Subcutaneous abdominal adipose tissue (tissue), 5 donors: Measurements from ENCODE around the gene ZNF526.
A peak's percentile ranks its signal among the peaks of the same experiment; 100 is the strongest.

Experiments
- H3K27ac ChIP-seq: one replicate; pipeline ENCODE4 v1.7.0; 2013; ENCODE audit warnings: low read depth, mild to moderate bottlenecking, inconsistent platforms, low read length, moderate library complexity
- H3K27me3 ChIP-seq, 5 donors: one replicate each; pipeline ENCODE4 v1.7.0; 2013; ENCODE audit warnings: low read length in 5 of 5, inconsistent platforms in 1 of 5; ENCODE audit not compliant: control insufficient read depth in 5 of 5, insufficient read depth in 4 of 5
- H3K36me3 ChIP-seq, 5 donors: one replicate each; pipeline ENCODE4 v1.7.0; 2013; ENCODE audit warnings: low read length in 5 of 5; ENCODE audit not compliant: control insufficient read depth in 5 of 5, insufficient read depth in 5 of 5
- H3K4me1 ChIP-seq, 5 donors: one replicate each; pipeline ENCODE4 v1.7.0; 2013; ENCODE audit warnings: low read length in 5 of 5, mild to moderate bottlenecking in 3 of 5, moderate library complexity in 1 of 5; ENCODE audit not compliant: control insufficient read depth in 5 of 5, insufficient read depth in 5 of 5
- H3K4me3 ChIP-seq, 5 donors: one replicate each; pipeline ENCODE4 v1.7.0; 2013; ENCODE audit warnings: low read length in 5 of 5, low read depth in 1 of 5
- H3K9ac ChIP-seq, 5 donors: one replicate each; pipeline ENCODE4 v1.7.0; 2013; ENCODE audit warnings: low read length in 5 of 5, mild to moderate bottlenecking in 4 of 5, moderate library complexity in 3 of 5
- H3K9me3 ChIP-seq, 5 donors: one replicate each; pipeline ENCODE4 v1.7.0; 2013; ENCODE audit warnings: low read length in 5 of 5; ENCODE audit not compliant: control insufficient read depth in 5 of 5
- donor health status: healthy.
- donor health status: healthy.
- donor health status: healthy.
- donor health status: healthy.
- donor health status: healthy.

The ZNF526 gene

GRCh38 chr19:42176990-42177685 lies 43.0 kb upstream of the ZNF526 start:
- peak overlapping the region in 1 of 5 donors; percentile 55 for H3K4me3 ChIP-seq
- no peak overlapping the region for H3K27ac ChIP-seq
- H3K27me3 ChIP-seq, result peaks cover 43 to 76% (median 68%) of the 10 kb centered on the region in 5 donors
- no peaks in the 10 kb centered on the region for H3K9me3 ChIP-seq
- H3K36me3 ChIP-seq, result no peaks in the 10 kb centered on the region
- no peak overlapping the region for H3K9ac ChIP-seq
- H3K4me1 ChIP-seq, result peaks cover 0 to 16% (median 9%) of the 10 kb centered on the region in 5 donors

- H3K27me3 ChIP-seq, result peaks cover 45 to 75% (median 68%) of the 10 kb centered on the region in 5 donors
- H3K9me3 ChIP-seq, result no peaks in the 10 kb centered on the region
- no peak overlapping the region for H3K27ac ChIP-seq
- H3K36me3 ChIP-seq, result no peaks in the 10 kb centered on the region
- H3K9ac ChIP-seq, result no peak overlapping the region
- H3K4me1 ChIP-seq, result peaks cover 0 to 16% (median 9%) of the 10 kb centered on the region in 5 donors
- H3K4me3 ChIP-seq, result no peak overlapping the region
Measured at GRCh38 chr19:42177686-42178019, 42.5 kb upstream of the ZNF526 start.

DNA sequence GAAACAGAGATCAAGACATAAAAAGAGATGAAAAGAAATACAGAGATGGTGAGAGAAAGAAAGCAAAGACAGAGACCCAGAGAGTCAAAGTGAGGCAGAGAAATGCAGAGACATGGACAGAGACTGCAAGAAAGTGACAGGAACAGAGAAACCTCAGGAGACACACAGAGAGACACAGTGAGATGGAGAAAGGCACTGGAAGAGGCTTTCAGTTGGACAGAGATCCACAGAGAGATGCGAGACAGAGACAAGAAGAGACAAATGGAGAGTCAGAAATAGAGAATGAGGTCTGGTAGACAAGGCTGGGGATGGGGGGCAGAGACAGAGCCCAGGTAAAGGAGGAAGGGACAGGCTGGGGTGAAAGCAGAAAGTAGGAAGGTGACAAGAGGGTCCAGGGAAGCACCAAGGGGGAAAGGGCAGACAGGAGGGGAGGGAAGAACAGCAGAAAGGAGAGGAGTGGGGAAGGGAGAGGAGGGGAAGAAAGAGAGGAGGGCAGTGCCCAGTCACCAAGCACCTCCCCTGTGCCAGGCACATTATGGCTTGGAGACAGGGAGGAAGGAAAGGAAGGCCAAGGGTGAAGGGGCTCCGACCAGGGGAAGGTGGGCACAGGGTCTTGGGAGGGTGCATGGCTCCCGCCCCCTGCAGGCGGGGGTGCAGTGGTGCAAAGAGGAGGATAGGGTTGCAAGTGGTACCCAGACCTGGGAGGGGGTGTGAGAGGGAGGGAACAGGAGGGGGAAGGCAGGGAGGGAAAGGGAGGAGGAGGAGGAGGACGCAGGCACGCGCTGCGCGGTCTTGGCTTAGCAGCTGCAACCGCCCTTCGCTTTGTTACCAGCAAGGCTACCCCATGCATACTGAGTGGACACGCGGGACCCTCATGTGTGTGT lies 41.1 kb upstream of the ZNF526 start:
- Histone ChIP-seq H3K27me3 (peaks cover 45 to 71% (median 61%) of the 10 kb centered on the region in 5 donors), H3K9me3 (no peaks in the 10 kb centered on the region), H3K9ac (no peak overlapping the region), H3K36me3 (no peaks in the 10 kb centered on the region), H3K27ac (no peak overlapping the region), H3K4me3 (no peak overlapping the region), H3K4me1 (peaks cover 0 to 16% (median 9%) of the 10 kb centered on the region in 5 donors)

DNA sequence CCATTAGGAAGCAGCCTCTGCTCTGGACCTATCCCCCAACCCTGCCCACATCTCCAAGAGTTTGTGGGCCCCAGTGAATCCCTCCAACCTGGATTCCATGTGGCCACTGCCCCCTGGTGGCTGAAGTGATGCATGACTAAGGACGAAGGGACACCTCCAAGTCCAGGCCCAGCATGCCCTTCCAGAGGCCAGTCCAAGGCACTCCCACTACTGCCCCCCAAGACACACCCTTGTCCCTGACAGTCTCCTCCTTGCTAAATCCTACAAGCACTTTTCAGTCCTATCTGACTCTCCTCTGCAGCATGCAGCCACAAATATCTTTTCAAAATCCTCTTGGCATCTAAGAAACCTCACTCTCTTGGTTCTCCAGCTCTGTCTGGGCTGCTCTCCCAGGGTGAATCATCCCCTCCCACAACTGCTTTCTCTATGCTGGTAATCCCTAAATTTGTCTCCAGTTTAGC lies 35.7 kb upstream of the ZNF526 start:
- Histone ChIP-seq H3K9me3 (no peaks in the 10 kb centered on the region), H3K4me3 (no peak overlapping the region), H3K9ac (no peak overlapping the region), H3K4me1 (peaks cover 0 to 6% (median 2%) of the 10 kb centered on the region in 5 donors), H3K27me3 (peaks cover 16 to 27% (median 20%) of the 10 kb centered on the region in 5 donors), H3K27ac (no peak overlapping the region), H3K36me3 (no peaks in the 10 kb centered on the region)

GRCh38 chr19:42185277-42185676 lies 34.8 kb upstream of the ZNF526 start:
- Histone ChIP-seq H3K27ac (no peak overlapping the region), H3K4me1 (peaks cover 0 to 6% (median 2%) of the 10 kb centered on the region in 5 donors), H3K9me3 (no peaks in the 10 kb centered on the region), H3K27me3 (peaks cover 8 to 19% (median 13%) of the 10 kb centered on the region in 5 donors), H3K9ac (no peak overlapping the region), H3K4me3 (no peak overlapping the region), H3K36me3 (no peaks in the 10 kb centered on the region)

DNA sequence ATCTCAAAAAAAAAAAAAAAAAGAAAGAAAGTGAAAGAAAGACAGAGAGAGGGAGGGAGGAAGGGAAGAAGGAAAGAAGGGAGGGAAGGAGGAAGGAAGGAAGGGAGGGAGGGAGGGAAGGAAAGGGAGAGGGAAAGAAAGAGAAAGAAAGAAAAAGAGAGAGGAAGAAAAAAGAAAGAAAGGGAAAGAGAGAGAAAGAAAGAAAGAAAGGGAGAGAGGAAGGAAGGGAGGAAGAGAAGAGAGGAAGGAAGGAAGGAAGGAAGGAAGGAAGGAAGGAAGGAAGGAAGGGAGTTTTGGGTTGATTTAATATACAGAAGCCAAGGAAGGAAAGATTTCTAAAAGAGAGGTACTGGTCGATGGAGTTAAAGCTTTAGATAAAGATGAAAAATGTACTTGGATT lies 31.4 kb upstream of the ZNF526 start:
- Histone ChIP-seq H3K4me1 (peaks cover 0 to 6% (median 2%) of the 10 kb centered on the region in 5 donors), H3K27ac (no peak overlapping the region), H3K4me3 (no peak overlapping the region), H3K9ac (no peak overlapping the region), H3K36me3 (no peaks in the 10 kb centered on the region), H3K9me3 (peaks cover 2 to 5% (median 5%) of the 10 kb centered on the region in 5 donors), H3K27me3 (peaks cover 0 to 3% (median 0%) of the 10 kb centered on the region in 5 donors)

DNA sequence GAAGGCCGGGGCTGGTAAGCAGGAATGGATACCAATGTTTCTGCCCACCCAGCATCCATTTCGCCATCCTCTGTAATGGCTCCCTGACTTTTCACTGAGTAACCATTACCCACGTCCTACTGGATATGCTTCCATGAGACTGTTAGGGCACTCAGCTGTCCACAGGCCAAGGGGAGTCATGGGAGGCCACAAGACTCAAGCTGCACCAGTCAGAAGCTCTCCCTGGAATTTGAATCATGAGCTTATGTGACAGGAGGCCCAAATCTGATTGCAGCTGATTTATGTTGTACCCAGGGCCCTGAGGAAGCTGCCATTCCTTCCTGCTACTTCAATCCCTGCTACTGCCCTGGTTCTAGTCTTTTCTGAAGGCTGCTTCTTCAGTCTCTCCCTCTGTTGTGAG lies 31.0 kb upstream of the ZNF526 start:
- Histone ChIP-seq H3K4me1 (peaks cover 0 to 6% (median 1%) of the 10 kb centered on the region in 5 donors), H3K9ac (no peak overlapping the region), H3K9me3 (peaks cover 2 to 7% (median 5%) of the 10 kb centered on the region in 5 donors), H3K27me3 (peaks cover 0 to 3% (median 0%) of the 10 kb centered on the region in 5 donors), H3K36me3 (no peaks in the 10 kb centered on the region), H3K27ac (no peak overlapping the region), H3K4me3 (no peak overlapping the region)

GRCh38 chr19:42191330-42191729 lies 28.8 kb upstream of the ZNF526 start:
- Histone ChIP-seq H3K4me3 (no peak overlapping the region), H3K27ac (no peak overlapping the region), H3K36me3 (no peaks in the 10 kb centered on the region), H3K27me3 (peaks cover 0 to 3% (median 0%) of the 10 kb centered on the region in 5 donors), H3K9ac (no peak overlapping the region), H3K4me1 (no peaks in the 10 kb centered on the region), H3K9me3 (peaks cover 2 to 7% (median 5%) of the 10 kb centered on the region in 5 donors)

- Histone ChIP-seq H3K4me3 (no peak overlapping the region), H3K9me3 (peaks cover 2 to 7% (median 5%) of the 10 kb centered on the region in 5 donors), H3K27ac (no peak overlapping the region), H3K4me1 (peaks cover 0 to under 1% (median 0%) of the 10 kb centered on the region in 5 donors), H3K27me3 (peaks cover 0 to 3% (median 0%) of the 10 kb centered on the region in 5 donors), H3K9ac (no peak overlapping the region), H3K36me3 (no peaks in the 10 kb centered on the region)
Measured at GRCh38 chr19:42191855-42192254, 28.3 kb upstream of the ZNF526 start.

GRCh38 chr19:42193294-42193693 lies 26.8 kb upstream of the ZNF526 start:
- peaks cover 0 to 7% (median 2%) of the 10 kb centered on the region in 5 donors for H3K36me3 ChIP-seq
- H3K4me3 ChIP-seq, result no peak overlapping the region
- H3K9ac ChIP-seq, result no peak overlapping the region
- no peak overlapping the region for H3K27ac ChIP-seq
- H3K9me3 ChIP-seq, result peaks cover 2 to 7% (median 5%) of the 10 kb centered on the region in 5 donors
- peaks cover 0 to 8% (median 0%) of the 10 kb centered on the region in 5 donors for H3K4me1 ChIP-seq
- H3K27me3 ChIP-seq, result peaks cover 0 to 3% (median 0%) of the 10 kb centered on the region in 5 donors
